ENCODE measurements around the gene TMSB10. TPM values are rescaled to one million over a fixed set of nuclear protein-coding genes. Genes with fewer than 3 reads are reported as not detected.

TMSB10 gene
- total RNA-seq, 2 experiments from 2014 or later = 869 to 1,901 TPM

DNA sequence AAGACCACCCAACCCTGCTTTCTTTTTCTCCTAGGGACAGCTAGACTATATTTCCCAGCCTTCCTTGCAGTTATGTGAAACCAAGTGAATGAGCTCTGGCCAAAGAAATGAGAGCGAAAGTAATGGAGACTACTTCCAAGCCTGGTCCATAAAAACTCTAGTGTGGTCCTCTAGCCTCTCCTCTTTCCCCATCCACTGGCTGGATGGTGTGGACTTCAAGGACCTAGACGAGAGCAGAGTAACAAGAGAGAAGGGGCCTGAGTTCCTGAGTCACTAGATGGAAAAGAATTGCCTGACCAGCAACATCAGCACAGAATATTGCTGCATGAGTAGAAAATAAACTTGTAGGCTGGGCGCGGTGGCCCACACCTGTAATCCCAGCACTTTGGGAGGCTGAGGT, 2.9 kb upstream of the TMSB10 start:
- H3K79me2 ChIP-seq (ENCODE audit: insufficient read depth, low read depth, low read length) = peaks cover 14% of the 10 kb centered on the region
- no peak for TF ChIP-seq EZH2phosphoT487 (IDR thresholded peaks at IDR 0.05; ENCODE audit: borderline replicate concordance, low read depth, low read length)
- TF ChIP-seq, protein P1, sequence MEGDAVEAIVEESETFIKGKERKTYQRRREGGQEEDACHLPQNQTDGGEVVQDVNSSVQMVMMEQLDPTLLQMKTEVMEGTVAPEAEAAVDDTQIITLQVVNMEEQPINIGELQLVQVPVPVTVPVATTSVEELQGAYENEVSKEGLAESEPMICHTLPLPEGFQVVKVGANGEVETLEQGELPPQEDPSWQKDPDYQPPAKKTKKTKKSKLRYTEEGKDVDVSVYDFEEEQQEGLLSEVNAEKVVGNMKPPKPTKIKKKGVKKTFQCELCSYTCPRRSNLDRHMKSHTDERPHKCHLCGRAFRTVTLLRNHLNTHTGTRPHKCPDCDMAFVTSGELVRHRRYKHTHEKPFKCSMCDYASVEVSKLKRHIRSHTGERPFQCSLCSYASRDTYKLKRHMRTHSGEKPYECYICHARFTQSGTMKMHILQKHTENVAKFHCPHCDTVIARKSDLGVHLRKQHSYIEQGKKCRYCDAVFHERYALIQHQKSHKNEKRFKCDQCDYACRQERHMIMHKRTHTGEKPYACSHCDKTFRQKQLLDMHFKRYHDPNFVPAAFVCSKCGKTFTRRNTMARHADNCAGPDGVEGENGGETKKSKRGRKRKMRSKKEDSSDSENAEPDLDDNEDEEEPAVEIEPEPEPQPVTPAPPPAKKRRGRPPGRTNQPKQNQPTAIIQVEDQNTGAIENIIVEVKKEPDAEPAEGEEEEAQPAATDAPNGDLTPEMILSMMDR (conservative IDR thresholded peaks at IDR 0.05; ENCODE audit: low read length) = no peak
- ChIA-PET POLR2A (interaction anchor here (0.7 kb wide), 1 partner anchor 70 kb away, joined by 3 read pairs; no protein-coding TSS in a partner anchor), CTCF (ENCODE audit: unreplicated experiment) (no interaction called here)
- H2AFZ ChIP-seq (ENCODE audit: low read length) = no peak overlapping the region
- peaks cover 27% of the 10 kb centered on the region for H3K4me1 ChIP-seq (ENCODE audit: insufficient read depth, low read length, poor library complexity, severe bottlenecking)
- no TSS peak for BruUV-seq (replicated peaks)
- H3K27ac ChIP-seq (ENCODE audit: low read depth, low read length, poor library complexity, severe bottlenecking) = no peak overlapping the region
- H3K9me2 ChIP-seq (ENCODE audit: insufficient read depth, low read length) = no peaks in the 10 kb centered on the region
- intact Hi-C loops (cut with micrococcal nuclease; ENCODE audit: unreplicated experiment) = no loop called here
- H3K9me3 ChIP-seq (ENCODE audit: low read length) = no peaks in the 10 kb centered on the region
- no peak for DNase-seq (ENCODE audit: low spot score)
- peaks cover 6% of the 10 kb centered on the region; the same call in 1 of the 2 replicates for H4K20me1 ChIP-seq (ENCODE audit: insufficient read depth, low read length)
- peaks cover 13% of the 10 kb centered on the region for H3K36me3 ChIP-seq (ENCODE audit: insufficient read depth, low read length)
- no peak overlapping the region for H3K4me2 ChIP-seq (ENCODE audit: low read length)
- H3K4me3 ChIP-seq (ENCODE audit: low read depth, low read length, poor library complexity, severe bottlenecking) = no peak overlapping the region

DNA sequence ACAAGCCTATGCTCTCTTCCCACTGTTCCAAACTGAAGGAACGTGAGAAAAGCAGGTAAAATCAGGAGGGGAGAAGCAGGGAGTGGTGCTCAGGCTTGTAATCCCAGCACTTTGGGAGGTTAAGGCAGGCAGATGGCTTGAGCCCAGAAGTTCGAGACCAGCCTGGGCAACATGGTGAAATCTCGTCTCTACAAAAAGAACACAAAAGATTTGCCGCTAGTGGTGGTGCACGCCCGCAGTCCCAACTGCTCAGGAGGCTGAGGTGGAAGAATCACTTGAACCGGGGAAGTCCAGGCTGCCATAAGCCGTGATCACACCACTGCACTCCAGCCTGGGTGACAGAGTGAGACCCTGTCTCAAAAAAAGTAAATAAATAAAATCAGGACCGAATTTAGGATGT, 1.3 kb upstream of the TMSB10 start:
- H3K4me3 ChIP-seq (ENCODE audit: low read depth, low read length, poor library complexity, severe bottlenecking) = no peak overlapping the region
- intact Hi-C loops (cut with micrococcal nuclease; ENCODE audit: unreplicated experiment) = no loop called here

More for the DNA sequence above, 1.3 kb upstream of the TMSB10 start:
- Histone ChIP-seq H3K9me2 (ENCODE audit: insufficient read depth, low read length) (no peaks in the 10 kb centered on the region), H3K79me2 (ENCODE audit: insufficient read depth, low read depth, low read length) (peaks cover 14% of the 10 kb centered on the region), H3K9me3 (ENCODE audit: low read length) (no peaks in the 10 kb centered on the region), H2AFZ (ENCODE audit: low read length) (peak overlapping the region; percentile 4; the same call in 1 of the 2 replicates), H3K36me3 (ENCODE audit: insufficient read depth, low read length) (peaks cover 16% of the 10 kb centered on the region), H3K27ac (ENCODE audit: low read depth, low read length, poor library complexity, severe bottlenecking) (no peak overlapping the region), H3K4me1 (ENCODE audit: insufficient read depth, low read length, poor library complexity, severe bottlenecking) (peaks cover 15% of the 10 kb centered on the region), H3K4me2 (ENCODE audit: low read length) (peak overlapping the region; percentile 92), H4K20me1 (ENCODE audit: insufficient read depth, low read length) (peaks cover 6% of the 10 kb centered on the region; the same call in 1 of the 2 replicates)
- DNase-seq (ENCODE audit: low spot score) = no peak
- TF ChIP-seq, protein P1 (conservative IDR thresholded peaks at IDR 0.05; ENCODE audit: low read length) = no peak
- no peak for TF ChIP-seq EZH2phosphoT487 (IDR thresholded peaks at IDR 0.05; ENCODE audit: borderline replicate concordance, low read depth, low read length)
- no TSS peak for BruUV-seq (replicated peaks)
- CTCF ChIA-PET (ENCODE audit: unreplicated experiment) = no interaction called here
- POLR2A ChIA-PET = interaction anchor here (0.6 to 2.7 kb wide), 6 partner anchors 15 to 80 kb away, joined by 3 to 6 read pairs (median 3); no protein-coding TSS in a partner anchor
